Neural cell (in vitro differentiated cells): Measurements from ENCODE around the gene PAX8.

Experiments used
- CTCF ChIP-seq: fragments of 450-650 bp; IDR thresholded peaks from 2 replicates; pipeline ENCODE4 v1.5.1; 2014; ENCODE audit warnings: antibody characterized with exemption, mild to moderate bottlenecking, moderate library complexity; ENCODE audit not compliant: poor library complexity, severe bottlenecking
- EZH2 ChIP-seq: fragments of 200-600, 300-800 bp; shearing (Covaris generic), sonication (generic); IDR thresholded peaks from 2 replicates; pipeline ENCODE4 v1.6.1; 2014; ENCODE audit warnings: antibody characterized with exemption, low read length, borderline replicate concordance, mild to moderate bottlenecking; ENCODE audit not compliant: insufficient read depth, poor library complexity, severe bottlenecking
- SMC3 ChIP-seq: fragments of 450-650 bp; conservative IDR thresholded peaks from 2 replicates; pipeline ENCODE4 v1.6.1; 2014; ENCODE audit warnings: antibody characterized with exemption, mild to moderate bottlenecking, moderate library complexity; ENCODE audit not compliant: poor library complexity

GRCh38 chr2:113255140-113256070, 23.3 kb downstream of the PAX8 start:
- TF ChIP-seq CTCF = no peak
- no peak for TF ChIP-seq EZH2
- no peak for TF ChIP-seq SMC3
